GM19099 (cell line): ENCODE measurements around the gene ENG.

ENCODE experiments used
- POLR2A ChIP-seq: IDR thresholded peaks from 3 replicates; pipeline ENCODE4 v1.6.1; 2011; ENCODE audit warnings: low read depth; ENCODE audit not compliant: insufficient read length; ENCODE audit errors: extremely low read depth

The ENG gene

DNA sequence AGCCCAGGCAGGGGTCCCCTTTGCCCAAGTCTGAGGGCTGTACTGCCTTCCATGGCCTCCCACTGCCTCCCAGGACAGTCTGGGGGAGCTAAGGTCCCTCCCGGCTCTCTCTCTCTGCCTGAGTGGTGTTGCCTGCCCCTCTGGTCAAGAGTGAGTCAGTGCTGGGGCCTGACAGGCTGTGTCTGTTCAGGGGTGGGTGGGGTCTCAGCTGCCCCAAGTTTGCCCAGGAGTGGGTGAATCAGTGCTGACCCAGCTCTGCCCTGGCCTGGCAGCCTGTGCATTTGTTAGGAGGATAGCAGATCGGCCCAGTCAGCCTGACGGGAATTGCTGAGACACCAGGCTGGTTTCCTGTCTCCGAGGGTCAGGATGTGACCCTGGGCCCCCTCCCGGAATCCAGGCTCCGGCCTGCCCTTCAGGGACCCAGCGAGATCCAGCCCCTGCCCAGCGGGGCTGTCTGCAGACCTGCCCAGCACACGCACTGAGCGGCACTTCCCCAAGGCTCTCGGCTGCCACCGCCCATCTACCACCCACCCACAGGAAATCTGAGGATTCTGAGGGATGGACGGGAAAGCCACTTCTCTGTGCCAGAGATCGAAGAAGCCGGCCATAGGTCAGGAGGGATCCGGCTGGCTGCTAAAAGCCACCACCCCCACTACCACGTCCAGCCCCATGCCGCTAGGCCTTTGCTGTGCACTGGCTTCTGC, 15.9 kb downstream of the ENG start:
- TF ChIP-seq POLR2A = no peak

GRCh38 chr9:127837346-127837745, 17.1 kb downstream of the ENG start:
- TF ChIP-seq POLR2A = no peak

GRCh38 chr9:127835991-127836516, 18.4 kb downstream of the ENG start:
- TF ChIP-seq POLR2A = no peak

DNA sequence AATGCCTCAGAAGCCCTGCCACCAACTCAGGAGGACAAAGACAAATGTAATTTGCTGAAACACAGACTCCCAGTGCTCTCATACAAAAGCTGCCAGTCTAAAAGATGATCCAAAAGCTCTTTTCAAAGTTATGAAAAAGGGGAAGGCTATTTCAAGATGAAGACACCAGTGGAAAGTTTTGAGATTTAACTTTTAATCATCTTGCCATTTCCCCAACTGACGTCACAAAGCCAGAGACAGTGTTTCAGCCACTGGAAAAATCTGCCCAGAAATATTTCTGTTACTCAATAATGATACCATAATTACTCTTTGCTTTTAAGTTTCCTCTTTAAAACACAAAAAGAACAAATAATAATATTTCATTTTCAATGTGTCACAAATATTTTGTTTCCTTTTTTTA, 20.9 kb downstream of the ENG start:
- TF ChIP-seq POLR2A = no peak

- TF ChIP-seq POLR2A = no peak
These were observed 22.2 kb downstream of the ENG start for GRCh38 chr9:127832248-127832647.

DNA sequence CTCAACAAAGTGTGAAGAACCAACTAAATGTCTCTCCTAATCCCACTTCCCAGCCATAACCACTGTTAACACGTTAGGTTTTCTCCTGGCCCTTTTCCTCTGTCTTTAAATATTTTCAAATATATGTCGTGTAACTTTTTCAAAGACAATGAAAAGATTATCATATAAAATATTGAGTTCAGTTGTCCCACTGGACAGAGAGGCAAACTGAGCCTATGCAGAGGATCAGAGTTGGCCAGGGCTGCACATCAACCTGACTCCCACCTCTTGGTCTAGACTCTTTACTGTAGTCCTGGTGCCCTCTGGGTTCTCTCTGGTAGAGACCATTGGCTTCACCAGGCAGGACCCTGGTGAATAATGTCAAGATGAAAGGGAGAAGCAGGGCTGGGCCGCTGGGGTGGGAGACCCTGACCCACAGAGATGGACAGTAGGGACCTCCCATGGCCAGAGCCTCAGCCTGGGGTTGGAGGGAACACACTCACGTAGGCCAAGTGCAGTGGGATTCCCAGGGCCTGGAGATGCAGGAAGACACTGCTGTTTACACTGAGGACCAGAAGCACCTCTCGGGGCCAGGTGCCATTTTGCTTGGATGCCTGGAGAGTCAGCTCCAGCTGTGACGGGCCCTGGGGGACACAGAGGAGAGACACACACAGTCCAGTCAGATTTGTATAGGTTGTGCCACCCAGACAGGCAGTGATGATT, 25.1 kb downstream of the ENG start:
- TF ChIP-seq POLR2A = no peak

- TF ChIP-seq POLR2A = no peak
These were observed 26.0 kb downstream of the ENG start for GRCh38 chr9:127828262-127829031.

- no peak for TF ChIP-seq POLR2A
These were observed 28.1 kb downstream of the ENG start for GRCh38 chr9:127826253-127826913.

GRCh38 chr9:127825319-127826051, 29.0 kb downstream of the ENG start:
- TF ChIP-seq POLR2A = no peak

- no peak for TF ChIP-seq POLR2A
These were observed 32.4 kb downstream of the ENG start for GRCh38 chr9:127822108-127822507.

- TF ChIP-seq POLR2A = no peak
These were observed 35.9 kb downstream of the ENG start for GRCh38 chr9:127818574-127818973.

GRCh38 chr9:127817881-127818434, 36.5 kb downstream of the ENG start:
- TF ChIP-seq POLR2A = no peak

GRCh38 chr9:127816728-127817127, 37.7 kb downstream of the ENG start:
- TF ChIP-seq POLR2A = no peak

DNA sequence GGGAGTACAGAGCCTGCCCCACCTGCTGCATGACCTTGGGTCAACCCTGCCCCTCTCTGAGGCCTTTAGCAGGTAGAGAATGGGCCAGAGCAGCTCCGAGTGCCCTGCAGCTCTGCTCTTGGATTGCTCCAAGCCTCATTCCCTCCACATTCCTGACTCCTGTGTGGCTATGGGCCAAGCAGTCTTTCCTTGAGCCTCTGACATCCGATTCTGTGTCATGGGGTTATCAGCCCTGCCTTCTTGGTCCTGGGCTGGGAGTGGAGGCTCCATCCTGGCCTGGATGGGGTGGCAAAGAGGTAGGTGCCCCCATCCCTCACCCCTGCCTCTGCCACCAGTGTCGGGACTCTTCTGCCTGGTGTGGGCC, 38.1 kb downstream of the ENG start:
- no peak for TF ChIP-seq POLR2A
